NK-92 (cell line): Measurements from ENCODE around the gene RSPO4.

Experiments used
- DNase-seq: peaks from one replicate; lab custom pipeline; 2025; ENCODE audit not compliant: unreplicated experiment; lab: John Stamatoyannopoulos, UW

The RSPO4 gene

DNA sequence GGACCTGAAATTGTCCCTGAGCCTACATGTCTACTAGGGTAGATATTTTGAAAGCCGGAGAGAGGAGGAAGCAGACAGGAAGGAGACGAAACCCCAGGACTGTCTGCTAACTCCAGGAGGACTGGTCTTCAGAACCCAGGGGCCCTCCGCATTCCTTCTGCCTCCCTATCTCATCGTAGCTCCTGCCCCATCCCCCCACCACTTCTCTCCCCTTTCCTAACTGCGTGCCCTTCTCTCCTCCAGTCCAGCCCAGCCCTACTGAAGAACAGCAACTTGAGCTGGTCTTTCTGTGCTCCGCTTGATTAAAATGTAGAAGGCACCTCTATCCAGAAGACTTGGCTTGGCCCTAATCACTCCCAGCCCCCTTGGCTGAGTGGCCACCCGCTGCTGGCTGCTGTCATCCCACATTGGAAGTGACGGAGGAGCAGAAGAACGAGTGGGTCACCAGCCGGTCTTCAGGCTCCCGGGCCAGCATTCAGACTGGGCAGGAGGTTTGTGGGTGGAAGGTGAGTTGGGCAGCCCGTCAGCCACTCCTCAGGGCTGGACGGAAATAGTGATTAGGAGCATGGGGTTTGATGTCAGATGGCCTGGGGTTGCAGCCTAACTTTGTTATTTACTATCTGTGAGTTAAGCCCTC is 57.2 kb downstream of the RSPO4 start:
- no peak for DNase-seq

- no peak for DNase-seq
Observed at GRCh38 chr20:944148-944547, 58.0 kb downstream of the RSPO4 start.

DNA sequence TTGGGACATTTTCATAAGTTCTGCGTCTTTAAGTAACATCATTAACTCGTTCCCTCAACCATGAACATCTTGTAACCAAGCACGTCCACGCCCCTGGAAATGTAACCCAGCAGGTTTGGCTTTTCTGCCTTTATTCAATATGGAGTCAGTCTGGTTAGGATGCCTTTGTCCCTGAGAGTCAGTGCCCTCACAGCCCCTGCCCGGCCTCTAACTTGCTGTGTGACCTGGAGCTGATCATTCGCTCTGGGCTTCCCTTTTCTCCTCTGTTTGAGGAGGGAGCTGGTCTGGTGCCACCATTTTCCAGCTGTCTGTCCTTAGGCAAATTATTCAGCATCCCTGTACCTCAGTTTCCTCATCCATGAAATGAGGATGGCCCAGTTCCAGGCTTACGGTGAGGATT is 59.5 kb downstream of the RSPO4 start:
- no peak for DNase-seq

DNA sequence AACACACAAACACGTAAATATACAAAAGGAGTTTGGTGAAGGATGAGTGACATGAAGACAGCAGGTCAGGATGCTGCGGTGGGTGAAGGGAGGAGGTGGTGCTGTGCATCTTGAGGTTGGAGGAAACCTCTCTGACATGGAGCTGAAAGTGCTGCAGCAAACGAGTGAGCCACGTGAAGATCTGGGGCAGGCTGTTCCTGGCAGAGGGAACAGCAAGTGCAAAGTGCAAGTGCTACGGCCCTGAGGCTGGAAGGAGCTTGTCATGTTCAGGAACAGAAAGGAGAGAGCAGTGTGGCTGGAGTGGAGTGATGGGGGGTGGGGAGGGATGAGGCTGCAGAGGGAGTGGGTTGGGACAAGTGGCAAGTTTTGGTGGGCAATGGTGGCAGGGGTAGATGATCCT is 61.2 kb downstream of the RSPO4 start:
- DNase-seq, result no peak

- DNase-seq, result no peak
Observed at GRCh38 chr20:939606-940005, 62.5 kb downstream of the RSPO4 start.

DNA sequence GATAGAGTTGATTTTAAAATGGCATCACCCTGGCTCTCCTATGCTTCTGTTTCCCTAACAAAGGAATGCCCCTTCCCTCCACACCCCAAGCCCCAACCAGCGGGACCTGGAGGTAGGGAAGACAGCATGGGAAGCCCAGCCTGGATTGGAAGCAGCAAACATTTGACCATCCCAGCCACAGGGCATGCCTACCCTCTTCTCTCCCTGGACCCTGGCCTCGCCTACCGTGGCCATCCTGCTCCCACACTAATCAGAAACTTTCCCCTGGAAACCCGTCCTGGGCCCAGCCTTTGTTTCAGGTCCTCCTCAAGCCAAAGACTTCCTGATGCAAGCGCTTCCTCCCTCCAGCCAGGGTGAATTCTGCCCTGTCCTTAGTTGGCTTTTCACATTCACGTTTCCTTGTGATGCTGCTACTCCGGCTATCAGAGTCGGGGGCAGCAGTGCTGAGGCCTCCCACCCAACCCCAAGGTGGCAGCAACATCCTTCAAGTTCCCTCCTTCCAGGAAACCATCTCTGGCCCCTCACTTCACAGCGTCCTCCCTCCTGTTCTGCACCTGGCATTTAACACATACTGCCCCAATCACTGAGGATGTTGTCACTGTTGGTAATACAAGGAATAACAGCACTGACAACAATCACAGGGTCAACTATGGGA is 67.8 kb downstream of the RSPO4 start:
- no peak for DNase-seq

DNA sequence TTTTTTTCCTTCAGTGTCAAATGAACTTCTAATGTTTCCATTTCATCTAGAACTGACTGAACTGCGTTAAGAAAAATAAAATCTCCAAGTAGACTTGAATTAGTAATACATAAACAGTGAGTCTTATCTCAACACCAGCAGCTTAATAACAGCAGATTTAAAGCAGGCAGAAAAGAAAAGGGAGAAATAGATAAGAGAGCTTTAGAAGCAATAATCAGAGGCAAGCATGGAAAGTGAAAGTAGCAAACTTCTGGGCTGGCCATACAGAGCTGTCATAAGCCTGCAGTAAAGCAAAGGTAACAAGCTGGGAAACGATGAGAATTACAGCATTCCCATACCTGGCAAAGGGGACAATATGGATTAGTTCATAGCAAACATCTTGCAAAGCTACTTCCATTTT is 69.1 kb downstream of the RSPO4 start:
- no peak for DNase-seq

DNA sequence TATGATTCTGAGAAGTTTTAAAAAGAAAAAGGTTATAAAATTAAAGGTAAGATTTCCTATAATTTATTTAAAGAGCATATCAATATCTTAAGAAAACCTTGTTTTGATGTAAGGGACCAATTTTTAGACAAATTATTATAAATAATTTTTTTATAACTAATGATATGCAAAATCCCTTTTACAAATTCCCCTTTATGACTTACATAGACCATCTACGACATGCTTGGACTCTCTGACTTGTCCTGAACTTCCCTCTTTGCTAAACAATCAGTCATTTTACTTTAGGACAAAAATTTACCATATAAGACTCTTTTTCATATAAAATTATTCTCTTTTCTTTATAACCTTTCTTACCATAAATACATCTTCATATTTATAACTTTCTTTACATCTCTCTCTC is 70.7 kb downstream of the RSPO4 start:
- DNase-seq, result no peak

- DNase-seq, result no peak
Observed at GRCh38 chr20:926670-927069, 75.4 kb downstream of the RSPO4 start.

GRCh38 chr20:925516-925915 is 76.6 kb downstream of the RSPO4 start:
- DNase-seq, result no peak

GRCh38 chr20:924639-925038 is 77.5 kb downstream of the RSPO4 start:
- DNase-seq, result no peak

- no peak for DNase-seq
Observed at GRCh38 chr20:922781-923180, 79.3 kb downstream of the RSPO4 start.

GRCh38 chr20:921068-921467 is 81.0 kb downstream of the RSPO4 start:
- no peak for DNase-seq

DNA sequence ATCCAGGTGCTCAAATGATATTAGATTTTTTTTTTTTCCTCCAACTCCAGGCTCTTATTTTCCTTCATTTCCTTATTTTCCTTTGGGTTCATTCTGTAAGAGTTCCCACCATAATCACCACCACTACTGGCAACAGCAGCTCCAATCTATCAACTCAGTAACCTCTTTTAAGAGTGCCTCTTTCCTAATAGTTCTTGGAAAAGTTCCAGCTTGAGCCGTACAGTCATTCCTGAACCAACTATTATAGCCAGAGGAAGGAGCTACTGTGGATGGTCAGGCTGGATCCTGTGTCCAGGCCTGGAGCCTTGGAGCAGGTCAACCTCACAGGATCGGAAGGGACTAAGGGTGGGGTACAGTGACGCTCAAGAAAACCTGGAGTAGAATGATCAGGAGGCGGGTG is 81.8 kb downstream of the RSPO4 start:
- no peak for DNase-seq

GRCh38 chr20:919491-919916 is 82.6 kb downstream of the RSPO4 start:
- no peak for DNase-seq

- DNase-seq, result no peak
Observed at GRCh38 chr20:917416-917815, 84.7 kb downstream of the RSPO4 start.

- DNase-seq, result no peak
Observed at GRCh38 chr20:916825-917224, 85.3 kb downstream of the RSPO4 start.

GRCh38 chr20:916125-916799 is 85.8 kb downstream of the RSPO4 start, which contains the start of gene ANGPT4:
ANGPT4 (minus strand) TSS chr20:916334; CDS start chr20:916214, 120 bp downstream.
- no peak for DNase-seq

DNA sequence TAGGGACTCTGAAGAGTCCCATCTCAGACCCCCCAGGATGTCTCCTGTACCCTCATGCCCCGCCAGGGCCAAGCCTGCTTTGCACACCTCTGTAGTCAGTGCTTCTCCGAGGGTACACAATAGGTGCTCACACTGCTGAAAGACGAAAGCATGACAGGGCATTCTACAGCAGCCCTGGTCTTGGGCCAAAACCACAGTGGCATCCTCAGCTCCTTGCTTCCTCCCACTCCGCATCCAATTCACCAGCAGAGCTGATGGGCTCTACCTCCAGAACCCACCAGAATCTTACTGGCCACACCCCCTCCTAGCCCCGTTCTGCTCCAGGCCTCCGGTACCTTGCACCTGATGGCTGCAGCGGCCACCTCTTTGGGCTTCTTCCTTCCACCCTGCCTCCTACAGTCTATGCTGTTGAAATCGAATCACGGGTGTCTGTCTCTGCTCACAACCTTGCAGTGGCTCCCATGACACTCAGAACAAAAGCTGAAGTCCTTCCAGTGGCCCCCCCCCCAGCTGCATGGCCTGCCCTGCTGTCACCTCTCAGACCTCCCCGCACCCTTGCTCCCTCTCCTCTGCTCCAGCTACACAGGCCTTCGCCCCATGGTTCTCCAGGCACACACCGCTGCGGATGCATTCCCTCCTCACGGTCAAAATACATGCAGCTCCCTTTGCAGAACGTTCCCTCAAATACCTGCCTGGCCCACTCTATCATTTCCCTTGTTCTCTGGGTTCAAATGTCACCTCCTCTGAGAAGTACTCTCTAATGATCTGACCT is 87.2 kb downstream of the RSPO4 start:
- DNase-seq, result no peak

DNA sequence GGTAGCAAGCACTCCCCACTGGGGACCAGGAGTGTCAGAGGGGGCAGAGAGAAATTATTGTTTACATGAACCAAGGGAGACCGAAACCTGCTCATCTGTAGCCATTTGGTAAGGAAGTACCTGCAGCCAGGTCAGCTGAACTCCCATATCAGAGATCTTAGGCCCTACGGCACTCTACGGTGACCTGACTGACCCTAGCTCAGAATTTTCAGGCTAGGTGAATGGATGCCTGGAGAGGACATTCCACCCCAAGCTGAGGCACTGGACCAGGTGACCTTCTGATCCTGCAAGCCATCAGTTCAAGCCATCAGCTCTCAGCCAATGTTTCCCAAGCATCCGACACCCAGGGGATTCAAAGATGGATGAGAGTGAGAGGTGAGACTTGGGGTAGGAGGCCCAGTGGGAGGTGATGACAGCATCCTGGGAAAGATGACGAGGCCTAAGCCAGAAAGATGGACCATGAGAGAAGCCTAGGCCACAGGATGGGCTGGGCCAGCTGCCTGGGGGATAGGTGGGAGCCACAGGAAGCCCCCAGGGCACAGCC is 88.7 kb downstream of the RSPO4 start:
- no peak for DNase-seq

DNA sequence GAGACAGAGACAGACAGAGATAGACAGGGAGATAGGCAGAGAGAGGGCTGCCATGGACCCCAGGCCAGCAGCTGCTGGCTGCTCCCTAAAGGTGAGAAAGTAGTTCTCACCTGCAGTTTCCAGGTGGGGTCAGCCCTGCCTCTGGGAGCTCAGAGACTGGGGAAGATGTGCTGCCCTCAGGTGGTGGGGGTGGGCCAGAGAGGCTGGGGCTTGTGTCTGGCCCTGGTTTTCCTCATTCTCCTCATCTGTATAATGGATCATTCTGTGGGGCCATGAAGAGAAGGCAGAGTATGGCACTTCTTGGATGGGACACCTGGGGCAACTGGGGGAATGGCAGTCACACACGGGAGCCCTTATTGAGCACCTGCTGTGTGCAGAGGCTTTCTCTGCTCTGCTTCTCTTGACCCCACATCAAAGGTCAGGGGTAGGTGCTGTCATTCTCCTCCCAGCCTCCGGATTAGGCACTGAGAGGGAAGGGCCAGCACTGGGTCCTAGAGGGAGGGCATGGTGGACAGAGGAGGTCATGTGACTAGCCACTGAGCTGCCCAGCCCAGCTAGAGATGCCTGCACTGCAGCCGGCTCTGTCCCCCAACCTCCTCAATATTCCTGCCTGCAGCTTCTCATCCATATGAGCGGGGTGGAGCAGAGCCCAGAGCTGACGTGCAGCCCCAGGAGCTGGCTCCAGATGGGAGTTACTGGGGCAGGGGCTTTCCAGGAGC is 90.1 kb downstream of the RSPO4 start:
- no peak for DNase-seq
